NCI-H82 (cell line): ENCODE measurements around the gene OCA2.
A peak's percentile ranks its signal among the peaks of the same experiment; 100 is the strongest.
"Not testable (repeated sequence)": the region's sequence is repeated elsewhere in the genome, so short reads cannot be mapped to it uniquely, and the experiment has no call there.

Source experiments
- DNase-seq: peaks from one replicate; lab custom pipeline; 2025; lab: John Stamatoyannopoulos, UW

The OCA2 gene

DNA sequence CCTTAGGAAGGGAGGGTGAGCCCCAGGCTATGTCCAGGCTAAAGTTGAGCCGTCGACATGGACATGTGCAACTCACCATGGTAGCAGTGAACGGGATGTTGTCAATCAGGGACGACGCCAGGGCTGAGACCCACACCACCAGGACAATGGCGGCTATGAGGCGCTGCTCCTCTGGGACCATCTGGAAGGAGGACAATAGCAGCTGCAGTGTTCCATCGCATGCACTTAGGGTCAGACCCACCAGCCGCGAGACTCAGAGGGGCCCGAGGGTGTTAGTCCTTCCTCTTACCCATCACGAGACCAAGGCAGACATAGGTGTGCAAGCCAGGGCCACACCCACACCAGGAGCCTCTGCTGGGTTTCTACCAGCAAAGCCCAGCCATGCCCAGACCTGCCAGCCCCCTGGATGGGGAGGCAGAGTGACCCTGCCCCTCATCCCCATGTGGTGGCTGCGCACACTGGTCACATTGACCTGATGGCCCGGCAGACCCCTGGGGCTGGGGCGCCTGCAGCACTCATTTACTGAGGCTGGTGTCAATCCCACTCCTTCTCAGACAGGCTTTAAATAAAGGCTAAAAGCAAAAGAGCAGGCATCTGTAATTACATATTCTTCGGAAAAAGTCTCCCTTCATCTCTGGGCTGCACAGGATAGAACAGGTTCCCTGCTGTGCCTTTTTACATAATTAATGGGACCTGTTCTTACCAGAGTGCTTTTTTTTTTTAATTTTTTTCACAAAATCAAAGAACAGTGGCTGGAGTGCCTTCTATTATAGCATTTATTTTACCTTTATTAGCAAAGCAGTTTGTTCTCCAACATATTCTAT lies 227.8 kb downstream of the OCA2 start:
- DNase-seq, result no peak

DNA sequence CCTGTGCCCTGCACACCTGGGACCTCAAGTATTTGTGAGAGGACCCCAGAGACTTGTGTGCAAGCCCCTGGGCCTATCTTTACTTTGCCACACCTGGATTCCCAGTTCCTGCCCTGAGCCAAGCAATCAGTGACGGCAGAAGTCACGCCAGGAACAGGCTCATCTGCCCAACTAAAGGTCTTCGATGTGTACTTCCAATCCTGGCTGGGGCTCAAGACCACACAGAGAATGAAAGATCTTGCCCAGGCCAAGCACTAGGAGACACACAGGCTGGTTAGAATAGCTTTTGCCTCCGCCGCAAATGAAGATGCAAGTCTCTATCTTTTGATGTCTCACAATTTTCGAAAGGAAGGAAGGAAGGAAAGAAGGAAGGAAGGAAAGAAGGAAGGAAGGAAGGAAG lies 228.8 kb downstream of the OCA2 start:
- no peak for DNase-seq

DNA sequence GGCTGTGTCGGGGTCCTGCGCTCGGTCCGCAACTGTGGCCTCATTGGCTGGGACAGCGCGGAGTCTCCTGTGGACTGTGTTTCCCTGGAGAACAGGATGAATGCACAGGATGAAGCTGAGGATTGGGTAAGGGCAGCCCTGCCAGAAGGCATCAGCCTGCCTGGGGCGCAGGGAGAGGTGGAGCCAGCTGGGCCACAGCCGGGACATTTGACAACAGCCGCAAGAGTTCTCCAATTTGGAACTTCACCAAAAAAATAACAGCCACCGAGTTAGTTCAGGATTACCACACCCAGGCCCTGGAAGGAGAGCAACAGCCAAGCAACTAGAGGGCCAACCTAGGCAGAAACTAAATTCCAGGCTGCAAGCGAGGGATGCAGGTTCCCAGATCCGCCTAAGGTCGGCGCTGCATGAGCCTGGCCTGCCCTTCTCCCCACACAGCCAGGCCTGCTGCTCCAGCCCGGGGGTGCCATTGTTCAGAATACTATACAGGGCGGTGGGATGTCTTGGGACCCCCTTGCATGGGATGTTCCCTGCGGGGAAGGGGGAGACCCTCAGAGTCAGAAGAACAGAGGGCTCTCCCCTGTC lies 229.3 kb downstream of the OCA2 start:
- DNase-seq, result no peak

DNA sequence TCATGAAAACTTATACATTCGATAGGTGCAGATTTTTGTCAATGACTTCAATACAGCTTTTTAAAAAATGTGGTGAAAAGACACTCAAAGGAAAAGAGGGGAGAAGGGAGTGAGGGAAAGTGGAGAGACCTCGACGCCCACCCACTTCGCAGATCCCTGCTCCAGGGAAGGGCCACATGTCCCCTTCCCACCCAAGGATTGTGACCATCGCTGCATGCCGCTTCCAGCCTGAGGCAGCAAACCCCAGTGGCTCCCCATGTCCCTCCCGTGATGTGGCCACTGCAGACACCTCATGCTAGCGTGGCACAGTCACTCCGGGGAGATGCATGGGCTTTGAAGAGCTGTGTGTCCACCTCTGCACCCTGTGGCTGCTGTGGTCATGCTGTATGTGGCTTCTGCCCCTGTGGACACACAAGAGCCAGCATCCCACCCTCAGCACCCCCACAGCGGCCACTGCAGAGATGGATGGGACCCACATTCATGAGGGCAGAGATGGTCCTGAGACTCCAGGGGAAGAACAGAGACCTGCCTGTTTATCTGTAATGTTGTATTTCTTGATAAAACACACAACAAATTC lies 230.2 kb downstream of the OCA2 start:
- DNase-seq, result no peak

DNA sequence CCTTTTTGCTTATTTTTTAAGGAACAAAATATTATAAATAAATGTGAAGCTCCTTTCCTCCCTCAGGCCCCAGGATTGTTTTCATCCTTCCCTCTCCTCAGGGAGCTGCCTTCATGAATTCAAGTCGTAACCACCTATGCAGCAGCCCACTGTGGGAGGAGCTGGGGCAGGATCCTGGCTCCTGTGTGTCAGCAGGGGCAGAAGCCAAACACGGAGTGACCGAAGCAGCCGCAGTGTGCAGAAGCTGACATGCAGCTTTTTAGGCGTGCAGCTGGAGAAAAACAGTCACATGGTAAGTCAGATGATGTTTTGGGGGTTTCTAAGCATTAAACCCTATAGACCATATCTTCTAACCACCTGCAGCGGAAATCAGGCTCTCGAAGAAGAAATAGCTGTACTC lies 231.3 kb downstream of the OCA2 start:
- no peak for DNase-seq

DNA sequence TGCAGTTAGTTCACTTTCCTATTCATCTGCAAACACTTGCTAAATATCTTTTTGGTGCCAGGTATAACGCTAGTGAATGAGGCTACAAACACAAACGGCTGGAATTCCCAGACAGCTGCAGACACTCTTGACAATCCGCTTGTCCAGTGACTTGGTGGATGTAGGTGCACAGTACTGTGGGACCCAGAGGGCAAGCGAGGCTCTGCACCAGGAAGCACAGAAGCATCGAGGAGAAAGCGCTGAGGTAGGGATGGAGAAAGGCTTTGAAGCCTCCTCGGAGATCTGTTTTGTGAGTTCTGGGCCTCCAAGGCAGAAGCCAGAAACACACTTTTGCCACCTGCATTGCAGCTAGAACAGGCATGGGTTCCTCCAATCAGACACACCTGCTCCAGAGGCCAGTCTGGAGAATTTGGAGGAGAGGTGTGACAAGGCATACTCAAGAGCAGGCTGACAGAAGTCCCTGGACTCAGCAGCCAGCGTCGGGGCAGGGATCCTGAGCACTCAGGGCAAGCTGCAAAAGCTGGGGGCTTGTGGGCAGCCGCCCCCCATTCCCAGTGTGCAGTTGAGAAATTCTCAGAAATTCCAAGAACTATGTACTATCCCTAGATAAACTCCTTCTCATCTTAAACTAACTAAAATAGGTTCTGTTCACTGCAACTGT lies 232.5 kb downstream of the OCA2 start:
- DNase-seq, result no peak

DNA sequence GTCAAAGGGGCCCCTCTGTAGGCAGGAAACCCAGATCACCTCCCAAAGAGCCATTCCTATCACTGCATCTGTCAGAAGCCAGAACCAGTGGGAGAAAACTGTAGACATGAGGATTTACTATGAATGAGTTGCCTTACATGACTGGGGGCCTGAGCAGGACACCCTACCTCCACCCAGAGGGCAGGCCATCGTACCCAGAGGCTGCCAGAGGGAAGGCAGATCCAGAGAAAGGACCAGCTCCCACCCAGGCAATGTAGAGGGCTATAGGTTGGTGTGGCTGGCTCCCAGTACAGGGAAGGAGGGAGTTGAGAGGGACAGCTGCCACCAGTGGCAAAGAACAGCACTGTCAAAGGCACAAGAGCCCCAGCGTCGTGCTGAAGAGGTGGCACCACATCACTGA lies 233.2 kb downstream of the OCA2 start:
- no peak for DNase-seq

DNA sequence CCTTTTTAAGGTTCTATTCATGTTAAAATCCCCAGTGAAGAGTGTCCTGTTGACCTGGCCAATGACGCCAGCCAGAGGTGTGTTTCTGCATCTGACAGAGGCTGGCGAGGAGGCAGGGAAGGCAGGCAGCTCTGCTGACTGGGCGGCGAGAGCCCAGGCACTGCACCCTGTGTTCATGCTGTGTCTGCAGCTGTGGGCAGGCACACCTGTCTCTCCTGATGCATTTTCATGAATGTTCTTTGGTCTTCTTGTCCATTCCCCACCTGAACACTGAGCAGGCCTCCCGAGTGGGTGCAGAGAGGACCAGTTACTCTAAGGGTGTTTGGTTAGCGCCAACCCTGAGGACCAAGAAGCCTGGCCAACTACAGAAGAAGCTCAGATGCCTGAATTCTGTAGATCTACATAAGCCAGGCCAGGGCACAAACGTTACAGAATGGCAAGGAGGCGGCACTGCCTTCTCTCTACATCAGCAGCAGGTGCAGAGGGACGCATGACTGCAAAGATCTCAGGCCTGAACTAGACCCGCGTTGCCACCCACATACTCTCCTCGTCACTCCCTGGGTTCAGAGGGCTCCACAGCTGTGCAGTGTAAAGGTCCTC lies 233.7 kb downstream of the OCA2 start:
- no peak for DNase-seq

DNA sequence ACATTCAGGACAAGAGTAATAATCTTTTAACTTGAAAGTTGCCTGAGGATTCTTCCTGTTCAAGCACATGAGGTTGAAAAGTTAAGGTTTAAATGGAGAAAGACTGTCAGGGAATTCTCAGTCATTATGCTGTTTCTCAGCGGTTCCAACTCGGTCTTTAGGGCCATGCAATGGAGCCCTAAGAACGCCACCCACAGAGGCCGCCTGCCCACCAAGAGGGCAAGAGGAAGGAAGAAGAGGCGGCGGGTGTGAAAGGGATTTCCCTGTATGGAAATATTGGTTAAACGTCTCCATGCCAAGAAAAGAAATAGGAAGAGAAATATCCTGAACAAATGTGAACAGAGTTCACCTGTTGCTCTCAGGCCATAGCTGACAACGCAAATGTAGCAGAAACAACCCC lies 234.4 kb downstream of the OCA2 start:
- DNase-seq, result no peak

DNA sequence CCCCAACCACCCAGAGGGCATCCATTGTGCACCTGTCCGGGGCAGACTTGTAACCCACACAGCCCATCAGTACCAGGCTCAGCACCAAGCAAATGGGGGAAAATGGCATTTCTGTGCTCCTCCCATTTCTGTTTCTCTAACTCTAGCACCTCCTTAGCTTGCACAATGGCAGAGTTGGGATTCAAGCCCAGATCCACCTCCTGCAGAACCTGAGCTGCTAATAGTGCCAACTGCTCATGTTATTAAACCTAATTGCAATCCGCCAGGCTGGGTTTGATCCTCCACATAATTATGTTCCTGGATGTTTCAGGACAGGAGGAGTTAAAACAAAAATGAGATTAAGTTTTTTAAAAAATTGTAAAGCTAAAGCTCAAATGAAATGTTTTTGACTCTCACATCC lies 235.0 kb downstream of the OCA2 start:
- DNase-seq, result no peak

DNA sequence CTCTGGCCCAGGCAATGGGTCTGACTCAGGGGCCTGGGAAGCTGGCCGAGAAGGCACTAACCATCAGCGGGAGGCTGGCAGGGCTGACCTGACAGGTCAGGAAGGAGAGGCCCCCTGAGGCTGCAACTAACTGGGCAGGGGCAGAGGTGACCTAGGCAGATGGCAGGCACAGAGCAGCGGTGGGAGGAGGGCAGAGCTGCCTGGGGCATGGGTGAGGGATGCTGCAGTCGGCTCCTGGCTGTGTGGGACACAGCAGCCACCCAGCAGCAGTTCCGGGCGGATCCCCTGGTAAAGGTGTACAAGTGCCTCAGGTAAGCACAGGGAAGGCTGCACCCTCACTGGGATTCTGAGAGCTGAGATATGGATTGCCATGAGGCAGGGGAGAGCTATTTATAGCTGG lies 236.1 kb downstream of the OCA2 start:
- no peak for DNase-seq

DNA sequence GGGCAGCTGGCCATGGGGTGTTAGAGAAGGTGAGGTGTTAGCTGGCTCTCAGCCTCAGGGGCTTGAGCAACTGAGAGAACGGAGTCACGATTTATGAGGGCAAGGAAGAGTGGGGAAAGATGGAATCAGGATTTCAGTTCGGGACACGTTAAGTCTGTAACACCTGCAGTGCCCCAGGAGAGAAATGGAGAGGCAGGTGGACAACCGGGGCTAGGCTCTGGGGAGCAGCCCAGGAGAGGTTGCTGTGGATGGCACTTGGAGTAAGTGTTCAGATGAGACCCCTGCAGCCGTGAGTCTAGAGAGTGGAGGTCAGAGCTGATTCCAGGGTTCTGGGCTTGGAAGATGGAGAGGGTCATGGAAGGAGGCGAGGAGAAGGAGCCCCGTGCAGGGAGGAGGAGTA lies 237.9 kb downstream of the OCA2 start:
- DNase-seq, result no peak

DNA sequence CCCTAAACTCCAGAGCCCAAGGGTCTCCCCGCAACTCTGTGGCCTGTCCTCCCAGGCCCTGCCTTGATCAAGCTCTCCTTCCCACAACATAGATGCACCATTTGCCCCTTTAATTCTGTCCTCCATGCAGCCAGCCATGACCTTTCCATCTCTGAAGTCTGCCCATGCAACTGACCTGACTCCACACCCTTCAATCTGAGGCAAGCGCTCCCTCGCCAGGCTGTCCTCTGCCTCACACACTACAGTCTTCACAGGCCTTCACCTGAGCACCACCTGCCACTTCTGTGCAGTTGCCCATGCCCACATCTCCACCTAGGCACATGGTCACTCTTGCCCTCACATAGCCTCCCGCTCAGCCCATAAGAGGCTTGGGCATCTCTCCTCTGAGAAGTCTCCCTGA lies 244.0 kb downstream of the OCA2 start:
- no peak for DNase-seq

DNA sequence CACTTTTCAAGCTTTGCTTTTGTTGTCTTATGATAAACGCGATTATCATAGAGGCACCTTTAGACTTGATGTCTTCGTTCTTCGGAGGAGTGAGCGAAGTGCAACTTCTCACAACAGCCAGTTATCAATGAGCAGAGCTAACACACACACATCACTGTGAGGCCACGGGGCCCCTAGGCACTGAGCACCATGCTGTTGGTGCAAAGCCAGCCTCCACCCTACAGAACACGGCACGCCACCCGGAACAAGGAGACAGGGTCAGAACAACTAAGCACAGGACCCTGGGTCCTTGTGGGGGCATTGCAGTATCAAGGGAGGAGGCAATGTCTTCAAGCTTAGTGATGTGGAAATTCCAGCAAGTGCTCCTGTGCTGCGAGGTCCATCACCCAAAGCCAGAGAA lies 244.5 kb downstream of the OCA2 start:
- DNase-seq, result no peak

DNA sequence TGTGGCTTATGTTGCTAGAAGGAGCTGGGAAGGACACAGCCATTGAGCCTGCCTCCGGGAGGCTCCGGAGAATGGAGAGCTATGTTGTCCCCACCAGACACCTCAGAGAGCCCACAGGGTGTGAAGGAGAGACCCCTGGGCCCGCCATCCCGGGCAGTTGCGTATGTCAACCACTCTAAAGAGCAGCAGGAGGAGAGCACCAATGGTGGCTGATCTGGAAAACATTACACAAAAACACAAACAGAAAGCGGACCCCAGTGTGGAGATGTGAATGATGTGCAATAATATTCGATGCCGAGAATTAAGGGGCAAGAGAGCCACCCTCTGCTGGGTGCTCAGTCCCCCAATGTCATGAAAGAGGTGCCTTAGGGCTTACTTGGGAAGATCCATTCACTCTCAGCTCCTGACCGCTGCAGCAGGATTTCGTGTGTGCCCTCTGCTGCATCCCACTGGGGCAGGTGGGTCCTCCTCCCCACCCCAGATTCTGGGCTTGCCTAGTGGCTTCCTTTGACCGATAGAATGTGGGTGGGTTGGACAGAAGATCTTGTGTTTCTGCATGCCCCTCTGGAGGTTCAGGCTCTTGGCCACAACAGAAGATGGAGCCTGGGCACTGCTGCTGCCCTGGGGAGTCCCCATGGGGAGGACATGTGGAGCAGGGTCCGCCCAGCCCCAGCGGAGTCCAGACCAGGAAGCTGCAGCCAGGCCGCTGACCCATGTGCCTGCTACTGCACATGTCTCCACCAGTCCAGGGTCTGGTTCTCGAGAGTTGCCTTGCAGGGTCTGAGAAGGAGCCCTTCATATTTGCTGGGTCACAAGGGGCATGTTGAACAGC lies 245.3 kb downstream of the OCA2 start:
- DNase-seq, result no peak

DNA sequence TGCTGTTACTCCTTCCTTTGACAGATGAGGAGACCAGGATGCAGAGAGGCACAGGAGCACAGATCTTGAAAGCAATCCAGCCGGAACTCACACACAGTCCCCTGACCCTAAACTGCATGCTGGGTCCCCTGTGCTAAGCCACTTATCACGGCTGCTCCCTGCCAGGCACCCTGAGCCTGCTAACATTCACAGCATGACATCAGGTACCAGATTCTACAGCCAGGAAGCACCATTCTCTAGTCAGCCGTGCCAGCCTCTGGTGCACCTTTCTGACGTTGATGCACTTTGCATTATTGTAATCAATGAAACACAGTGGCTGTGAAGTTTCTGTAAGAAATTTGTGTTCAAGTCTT lies 247.3 kb downstream of the OCA2 start:
- no peak for DNase-seq

DNA sequence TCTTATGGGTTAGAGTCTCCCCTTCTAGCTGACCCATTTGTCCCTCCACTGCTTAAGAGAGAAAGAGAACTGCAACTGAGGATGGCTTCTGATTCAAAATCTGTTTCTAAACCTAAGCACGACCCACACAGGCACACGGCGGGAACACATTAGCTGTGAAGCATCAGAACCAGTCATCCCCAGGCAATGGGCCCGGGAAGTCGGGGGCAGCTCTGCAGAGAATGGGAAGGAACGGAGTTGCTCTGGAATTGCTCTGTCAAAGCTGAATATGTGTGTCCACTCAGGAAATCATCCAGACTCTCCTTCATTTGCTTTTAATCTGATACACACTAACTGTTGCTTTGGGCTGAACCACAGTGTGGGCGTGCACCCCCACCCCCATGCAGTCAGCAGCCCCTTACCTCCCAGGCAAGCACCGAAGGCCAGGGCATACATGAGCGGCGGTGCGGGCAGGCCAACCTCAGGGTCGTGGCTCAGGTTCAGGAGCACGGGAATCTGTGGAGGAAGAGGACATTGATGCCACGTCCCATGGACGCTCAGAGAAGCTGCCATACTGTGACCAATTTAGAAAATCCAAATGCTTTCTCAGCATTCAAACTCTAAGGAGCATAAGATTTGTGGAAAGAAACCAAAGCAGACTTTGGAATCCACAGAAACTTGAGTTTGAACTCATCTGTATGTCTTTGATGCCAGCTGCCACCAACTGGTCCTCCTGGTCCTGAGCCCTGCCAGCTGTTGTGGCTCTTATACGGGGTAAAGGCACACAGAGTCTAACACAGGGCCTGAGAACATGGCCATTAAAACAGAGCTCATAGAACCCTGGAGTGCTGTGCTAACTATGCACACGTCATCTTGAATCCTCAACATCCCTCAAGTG lies 247.9 kb downstream of the OCA2 start:
- no peak for DNase-seq

DNA sequence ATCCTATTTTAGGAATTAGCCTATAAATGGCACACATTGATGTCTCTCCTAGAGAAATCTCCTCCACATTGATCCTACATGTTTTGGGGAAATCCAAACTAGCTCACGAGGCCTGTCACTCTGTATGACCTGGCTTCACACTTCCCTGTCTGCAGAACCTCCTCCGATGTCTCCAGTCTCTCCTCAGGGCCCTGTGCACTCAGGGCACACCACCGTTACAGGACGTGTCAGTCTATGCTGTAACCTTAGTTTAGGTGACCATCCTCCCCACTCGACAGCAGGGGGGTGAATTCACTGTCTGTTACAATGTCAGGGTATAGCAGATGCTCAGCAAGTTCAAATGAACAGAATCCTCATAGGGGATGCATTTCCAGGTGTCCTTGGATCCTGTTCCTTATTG lies 249.1 kb downstream of the OCA2 start:
- DNase-seq, result peak; percentile 80

DNA sequence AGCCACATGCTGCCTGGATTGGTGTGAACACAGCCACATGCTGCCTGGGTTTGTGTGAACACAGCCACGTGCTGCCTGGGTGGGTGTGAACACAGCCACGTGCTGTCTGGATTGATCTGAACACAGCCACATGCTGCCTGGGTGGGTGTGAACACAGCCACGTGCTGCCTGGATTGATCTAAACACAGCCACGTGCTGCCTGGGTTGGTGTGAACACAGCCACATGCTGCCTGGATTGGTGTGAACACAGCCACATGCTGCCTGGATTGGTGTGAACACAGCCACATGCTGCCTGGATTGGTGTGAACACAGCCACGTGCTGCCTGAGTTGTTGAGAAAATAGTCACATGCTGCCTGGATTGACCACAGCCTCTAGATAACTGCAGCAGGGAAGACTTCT lies 250.2 kb downstream of the OCA2 start:
- not testable (repeated sequence) for DNase-seq

DNA sequence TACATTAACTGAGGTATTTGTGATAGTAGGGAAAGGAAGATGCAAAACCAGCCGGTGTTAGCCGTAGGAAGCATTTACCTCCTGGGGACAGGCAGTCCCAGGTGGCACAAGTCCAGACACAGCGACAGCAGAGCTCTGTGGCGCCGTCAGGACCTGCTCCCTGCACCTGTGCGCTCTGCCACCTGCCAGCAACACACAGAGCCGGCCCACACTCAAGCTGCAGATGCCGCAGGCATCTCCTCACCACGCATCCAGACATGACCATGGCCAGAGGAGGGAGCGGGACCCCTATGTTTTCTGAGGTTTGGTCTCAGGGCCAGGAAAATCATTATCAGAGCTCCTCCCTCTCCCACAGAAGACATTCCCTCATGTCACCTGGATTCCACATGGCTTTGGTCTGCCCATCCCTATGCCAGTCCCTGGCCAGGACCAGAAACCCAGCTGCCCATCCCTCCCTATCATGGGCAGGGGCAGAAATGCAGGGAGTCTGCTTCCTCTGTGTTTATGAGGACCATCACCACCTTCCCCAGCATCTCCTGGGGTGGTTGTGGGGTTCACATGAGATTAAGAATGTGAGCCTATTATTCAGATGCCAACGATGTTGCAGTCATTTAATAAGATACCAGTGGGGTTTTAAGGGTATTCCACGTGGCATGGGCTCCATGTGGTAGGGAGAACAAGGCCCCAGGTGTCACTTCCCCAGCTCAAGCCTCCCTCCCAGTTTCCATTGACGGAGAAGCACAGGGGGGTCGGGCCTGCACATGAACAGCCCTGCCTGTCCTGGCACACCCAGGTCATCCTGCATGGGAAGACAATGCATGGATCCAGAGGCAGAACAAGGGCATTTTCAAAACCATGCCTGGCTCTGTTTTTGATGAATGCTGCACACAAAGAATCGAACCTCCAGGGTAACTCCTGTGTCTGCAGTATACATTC lies 251.1 kb downstream of the OCA2 start:
- DNase-seq, result no peak
